IMR-90 (cell line): ENCODE results near the gene LDLRAD3. TPM values are rescaled to one million over a fixed set of nuclear protein-coding genes. Genes with fewer than 3 reads are reported as not detected.

Experiments
- ATAC-seq: fragments of 200-7000 bp; cut with Tn5 transposase; 2 replicates; pipeline ENCODE4 v1.9.1; 2020; ENCODE audit warnings: low read depth, mild to moderate bottlenecking, moderate library complexity
- BruUV-seq: library from RNA; stranded (reverse); fragments of 400-500 nt; replicated peaks from 2 replicates; lab custom pipeline; 2021; lab: Mats Ljungman, UMichigan
- CTCF ChIA-PET: fragments of 300-600 bp; formaldehyde crosslinking; extraction: SDS; loops from one replicate; lab custom pipeline; 2021; ENCODE audit warnings: antibody characterized with exemption; lab: Yijun Ruan, JAX
- POLR2A ChIA-PET: fragments of 300-600 bp; sonication (Branson Sonifier 250); formaldehyde crosslinking; loops from one replicate; lab custom pipeline; 2022; ENCODE audit warnings: antibody characterized with exemption; ENCODE audit not compliant: unreplicated experiment; lab: Charles Lee
- DNase-seq: peaks from one replicate; pipeline ENCODE4 v3.0.0; 2013
- H2AFZ ChIP-seq: replicated peaks from 2 replicates; pipeline ENCODE3; 2013; ENCODE audit warnings: low read length, mild to moderate bottlenecking; ENCODE audit not compliant: poor library complexity
- H2AK5ac ChIP-seq: 2 replicates; pipeline ENCODE4 v1.6.1; 2013; ENCODE audit warnings: low read depth, low read length, inconsistent platforms
- H2AK9ac ChIP-seq: replicated peaks from 2 replicates; pipeline ENCODE3; 2013; ENCODE audit warnings: mild to moderate bottlenecking, low read depth, low read length, moderate library complexity; ENCODE audit not compliant: poor library complexity
- H2BK120ac ChIP-seq: 2 replicates; pipeline ENCODE4 v1.6.1; 2013; ENCODE audit warnings: low read depth, low read length, inconsistent platforms
- H2BK15ac ChIP-seq: 3 replicates; pipeline ENCODE4 v1.6.1; 2013; ENCODE audit warnings: low read depth, low read length, inconsistent platforms
- H2BK20ac ChIP-seq: 2 replicates; pipeline ENCODE4 v1.6.1; 2013; ENCODE audit warnings: low read depth, mild to moderate bottlenecking, inconsistent platforms, low read length, moderate library complexity
- H2BK5ac ChIP-seq: 2 replicates; pipeline ENCODE4 v1.6.1; 2013; ENCODE audit warnings: mild to moderate bottlenecking, low read depth, low read length, inconsistent platforms; ENCODE audit not compliant: poor library complexity, severe bottlenecking
- H3K14ac ChIP-seq: replicated peaks from 2 replicates; pipeline ENCODE4 v1.6.1; 2013; ENCODE audit warnings: low read depth, low read length, inconsistent platforms
- H3K18ac ChIP-seq: 2 replicates; pipeline ENCODE4 v1.6.1; 2013; ENCODE audit warnings: low read depth, low read length, control low read depth
- H3K23ac ChIP-seq: 2 replicates; pipeline ENCODE4 v1.6.1; 2013; ENCODE audit warnings: low read depth, low read length, inconsistent platforms
- H3K27ac ChIP-seq: 2 replicates; pipeline ENCODE4 v1.5.1; 2013; ENCODE audit warnings: mild to moderate bottlenecking, control low read depth, low read length; ENCODE audit not compliant: insufficient read depth
- H3K27me3 ChIP-seq: 2 replicates; pipeline ENCODE4 v1.6.1; 2013; ENCODE audit warnings: low read length; ENCODE audit not compliant: control insufficient read depth, insufficient read depth
- H3K36me3 ChIP-seq: 2 replicates; pipeline ENCODE4 v1.6.1; 2013; ENCODE audit warnings: low read length, mixed read lengths; ENCODE audit not compliant: control insufficient read depth, insufficient read depth
- H3K4ac ChIP-seq: 2 replicates; pipeline ENCODE4 v1.6.1; 2013; ENCODE audit warnings: low read depth, low read length, inconsistent platforms
- H3K4me1 ChIP-seq: 2 replicates; pipeline ENCODE4 v1.6.1; 2013; ENCODE audit warnings: low read length, mixed read lengths; ENCODE audit not compliant: control insufficient read depth, insufficient read depth
- H3K4me2 ChIP-seq: 2 replicates; pipeline ENCODE4 v1.6.1; 2013; ENCODE audit warnings: low read depth, mild to moderate bottlenecking, control low read depth, low read length, moderate library complexity
- H3K4me3 ChIP-seq: 2 replicates; pipeline ENCODE4 v1.5.1; 2013; ENCODE audit warnings: low read depth, mild to moderate bottlenecking, control low read depth, low read length, moderate library complexity; ENCODE audit not compliant: insufficient read depth
- H3K56ac ChIP-seq: 2 replicates; pipeline ENCODE4 v1.6.1; 2013; ENCODE audit warnings: low read length, inconsistent platforms; ENCODE audit not compliant: insufficient read depth; ENCODE audit errors: extremely low read depth
- H3K79me1 ChIP-seq, 2 experiments: 2 replicates each; pipeline ENCODE4 v1.6.1; 2013; ENCODE audit warnings: low read length in 2 of 2, inconsistent platforms in 1 of 2, low read depth in 1 of 2
- H3K9ac ChIP-seq: 2 replicates; pipeline ENCODE4 v1.6.1; 2013; ENCODE audit warnings: low read depth, low read length, control low read depth
- H3K9me1 ChIP-seq: 2 replicates; pipeline ENCODE4 v1.6.1; 2013; ENCODE audit warnings: low read length, inconsistent platforms; ENCODE audit not compliant: insufficient read depth
- H3K9me3 ChIP-seq: 2 replicates; pipeline ENCODE4 v1.6.1; 2013; ENCODE audit warnings: low read length; ENCODE audit not compliant: control insufficient read depth, insufficient read depth
- H4K20me1 ChIP-seq: 2 replicates; pipeline ENCODE4 v1.6.1; 2013; ENCODE audit warnings: low read length, inconsistent platforms; ENCODE audit not compliant: insufficient read depth
- H4K5ac ChIP-seq: 2 replicates; pipeline ENCODE4 v1.6.1; 2013; ENCODE audit warnings: mild to moderate bottlenecking, low read depth, low read length, control low read depth
- H4K8ac ChIP-seq, 2 experiments: 2 replicates each; pipeline ENCODE4 v1.6.1; 2013; ENCODE audit warnings: low read depth in 2 of 2, low read length in 2 of 2, control low read depth in 1 of 2, inconsistent platforms in 1 of 2
- H4K91ac ChIP-seq: 2 replicates; pipeline ENCODE4 v1.6.1; 2013; ENCODE audit warnings: low read depth, low read length, inconsistent platforms; ENCODE audit not compliant: insufficient read depth
- CHD1 ChIP-seq: IDR thresholded peaks from 2 replicates; pipeline ENCODE4 v1.6.1; 2012; ENCODE audit warnings: low read depth, low read length, improper control_type of control experiment
- MAZ ChIP-seq: IDR thresholded peaks from 2 replicates; pipeline ENCODE4 v1.6.1; 2012; ENCODE audit warnings: low read depth, mild to moderate bottlenecking, low read length, improper control_type of control experiment, moderate library complexity, borderline replicate concordance
- RAD21 ChIP-seq: IDR thresholded peaks from 2 replicates; pipeline ENCODE4 v1.6.1; 2012; ENCODE audit warnings: low read length, improper control_type of control experiment
- WGBS, 2 experiments: methylation state at CpG; one replicate each; pipeline versions ENCODE4 v1.1.5 to v1.1.7; 2013; ENCODE audit warnings: missing lambda C conversion rate in 2 of 2; ENCODE audit not compliant: insufficient read length in 1 of 2; ENCODE audit errors: extremely low coverage in 2 of 2; 5-methylcytosine and 5-hydroxymethylcytosine counted together
- dilution Hi-C: fragments of 300-500 bp; cut with HindIII; formaldehyde crosslinking; loops from one replicate; pipeline ENCODE4 v1.14.3; 2018; ENCODE audit warnings: low sequenced_read_pairs; ENCODE audit not compliant: unreplicated experiment
- in situ Hi-C: fragments of 300-500 bp; cut with MboI; formaldehyde crosslinking; loops from 3 replicates; pipeline ENCODE4 v1.14.3; 2019; ENCODE audit warnings: low sequenced_read_pairs, inconsistent platforms, mixed read lengths
- intact Hi-C: fragments of 100-400 bp; cut with micrococcal nuclease; formaldehyde crosslinking; loops from 2 replicates; pipeline ENCODE4 v1.10.0; 2022
- polyA plus RNA-seq, 3 experiments: library from polyadenylated mRNA; depleted of rRNA; stranded (reverse); fragments of >200 nt; gene quantifications; 2 replicates each; pipeline ENCODE4 v1.2.3, GENCODE V29; 2012; ENCODE audit warnings: low replicate concordance in 1 of 3
- total RNA-seq: library from RNA; depleted of rRNA; stranded (reverse); fragments of >200 nt; gene quantifications from 2 replicates; pipeline ENCODE4 v1.2.3, GENCODE V29; 2012
- TF ChIP-seq, protein P1 (sequence below): conservative IDR thresholded peaks from 2 replicates; pipeline ENCODE4 v1.5.1; 2012; ENCODE audit warnings: mild to moderate bottlenecking, low read depth, low read length, improper control_type of control experiment

The LDLRAD3 gene
- total and polyA plus RNA-seq, 2 of the 4 experiments (the other 2 are of a cell fraction), result 2.7 to 6.4 TPM

DNA sequence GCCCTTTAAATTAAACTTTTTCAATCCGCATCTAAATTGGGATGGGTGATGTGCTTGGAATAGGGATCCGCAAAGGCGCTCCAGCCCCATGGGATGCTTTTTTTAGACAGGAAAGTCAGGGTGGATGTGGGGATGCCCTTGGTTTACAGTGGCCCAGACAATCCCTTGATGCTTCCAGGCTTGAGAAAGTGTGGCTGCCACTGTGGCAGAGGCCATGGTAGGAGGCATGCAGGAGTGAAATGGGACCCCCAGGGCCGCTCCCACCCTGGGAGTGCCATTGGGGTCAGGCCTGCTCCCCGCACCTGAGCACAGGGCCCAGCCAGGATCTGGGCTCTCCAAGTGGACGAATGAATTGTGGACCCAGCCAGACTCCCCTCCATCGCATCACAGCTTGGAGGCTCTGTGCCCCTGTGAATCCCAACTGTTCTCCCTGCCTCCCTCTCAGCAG is 269.6 kb downstream of the LDLRAD3 start:
- Histone ChIP-seq H2AFZ (no peak overlapping the region), H4K20me1 (no peaks in the 10 kb centered on the region), H3K23ac (no peak overlapping the region), H2BK20ac (no peak overlapping the region), H3K4ac (no peak overlapping the region), H3K36me3 (no peaks in the 10 kb centered on the region), H2AK5ac (no peak overlapping the region), H3K4me1 (no peaks in the 10 kb centered on the region), H2BK120ac (no peak overlapping the region), H3K9ac (no peak overlapping the region), H4K8ac (no peak overlapping the region), H3K27ac (no peak overlapping the region), H3K9me1 (no peaks in the 10 kb centered on the region), H3K4me3 (no peak overlapping the region), H3K9me3 (no peaks in the 10 kb centered on the region), H3K4me2 (no peak overlapping the region), H3K56ac (no peak overlapping the region), H3K14ac (no peak overlapping the region), H2AK9ac (no peak overlapping the region), H3K27me3 (no peaks in the 10 kb centered on the region), H2BK15ac (no peak overlapping the region), H4K91ac (no peak overlapping the region), H3K79me1 (no peaks in the 10 kb centered on the region), H2BK5ac (no peak overlapping the region), H4K5ac (no peak overlapping the region), H3K18ac (no peak overlapping the region)
- dilution Hi-C loops, result no loop called here
- no peak for DNase-seq
- ChIA-PET CTCF (no interaction called here), POLR2A (no interaction called here)
- ATAC-seq, result no peak
- 100% methylated on average over 1 of the region's 7 CpGs; no CpG with 5 or more reads in 1 of the 2 experiments for WGBS, 2 experiments
- in situ Hi-C loops, result no loop called here
- no TSS peak for BruUV-seq
- no peak for TF ChIP-seq RAD21
- TF ChIP-seq MAZ, result no peak
- TF ChIP-seq, protein P1, sequence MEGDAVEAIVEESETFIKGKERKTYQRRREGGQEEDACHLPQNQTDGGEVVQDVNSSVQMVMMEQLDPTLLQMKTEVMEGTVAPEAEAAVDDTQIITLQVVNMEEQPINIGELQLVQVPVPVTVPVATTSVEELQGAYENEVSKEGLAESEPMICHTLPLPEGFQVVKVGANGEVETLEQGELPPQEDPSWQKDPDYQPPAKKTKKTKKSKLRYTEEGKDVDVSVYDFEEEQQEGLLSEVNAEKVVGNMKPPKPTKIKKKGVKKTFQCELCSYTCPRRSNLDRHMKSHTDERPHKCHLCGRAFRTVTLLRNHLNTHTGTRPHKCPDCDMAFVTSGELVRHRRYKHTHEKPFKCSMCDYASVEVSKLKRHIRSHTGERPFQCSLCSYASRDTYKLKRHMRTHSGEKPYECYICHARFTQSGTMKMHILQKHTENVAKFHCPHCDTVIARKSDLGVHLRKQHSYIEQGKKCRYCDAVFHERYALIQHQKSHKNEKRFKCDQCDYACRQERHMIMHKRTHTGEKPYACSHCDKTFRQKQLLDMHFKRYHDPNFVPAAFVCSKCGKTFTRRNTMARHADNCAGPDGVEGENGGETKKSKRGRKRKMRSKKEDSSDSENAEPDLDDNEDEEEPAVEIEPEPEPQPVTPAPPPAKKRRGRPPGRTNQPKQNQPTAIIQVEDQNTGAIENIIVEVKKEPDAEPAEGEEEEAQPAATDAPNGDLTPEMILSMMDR, result no peak
- no peak for TF ChIP-seq CHD1
- intact Hi-C loops, result no loop called here
